GM12872 (cell line): Measurements from ENCODE around the gene GPR142.

ENCODE experiments used
- TF ChIP-seq, protein P1 (sequence below): IDR thresholded peaks from 3 replicates; pipeline ENCODE4 v1.5.1; 2011; ENCODE audit warnings: low read depth, mild to moderate bottlenecking, low read length, moderate library complexity; ENCODE audit not compliant: insufficient read depth

GPR142 gene

DNA sequence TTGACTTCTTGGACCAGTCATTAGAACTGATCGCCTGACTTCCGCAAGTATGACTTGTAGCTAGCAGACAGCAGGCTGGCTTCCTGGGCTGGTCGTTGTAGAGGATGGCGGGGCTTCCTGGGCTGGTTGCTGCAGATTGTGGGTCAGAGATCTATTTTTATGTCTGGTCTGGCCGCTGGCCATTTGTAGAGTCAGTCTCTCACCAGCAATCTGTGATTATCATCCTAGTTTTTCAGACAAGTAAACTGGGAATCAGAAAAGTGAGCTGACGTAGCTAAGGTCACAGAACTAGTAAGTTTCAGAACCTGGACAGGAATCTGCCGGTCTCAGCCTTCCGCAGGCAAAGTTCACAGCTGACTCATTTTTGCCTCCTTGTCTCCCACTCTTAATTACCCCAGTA is 19.1 kb downstream of the GPR142 start:
- TF ChIP-seq, protein P1, sequence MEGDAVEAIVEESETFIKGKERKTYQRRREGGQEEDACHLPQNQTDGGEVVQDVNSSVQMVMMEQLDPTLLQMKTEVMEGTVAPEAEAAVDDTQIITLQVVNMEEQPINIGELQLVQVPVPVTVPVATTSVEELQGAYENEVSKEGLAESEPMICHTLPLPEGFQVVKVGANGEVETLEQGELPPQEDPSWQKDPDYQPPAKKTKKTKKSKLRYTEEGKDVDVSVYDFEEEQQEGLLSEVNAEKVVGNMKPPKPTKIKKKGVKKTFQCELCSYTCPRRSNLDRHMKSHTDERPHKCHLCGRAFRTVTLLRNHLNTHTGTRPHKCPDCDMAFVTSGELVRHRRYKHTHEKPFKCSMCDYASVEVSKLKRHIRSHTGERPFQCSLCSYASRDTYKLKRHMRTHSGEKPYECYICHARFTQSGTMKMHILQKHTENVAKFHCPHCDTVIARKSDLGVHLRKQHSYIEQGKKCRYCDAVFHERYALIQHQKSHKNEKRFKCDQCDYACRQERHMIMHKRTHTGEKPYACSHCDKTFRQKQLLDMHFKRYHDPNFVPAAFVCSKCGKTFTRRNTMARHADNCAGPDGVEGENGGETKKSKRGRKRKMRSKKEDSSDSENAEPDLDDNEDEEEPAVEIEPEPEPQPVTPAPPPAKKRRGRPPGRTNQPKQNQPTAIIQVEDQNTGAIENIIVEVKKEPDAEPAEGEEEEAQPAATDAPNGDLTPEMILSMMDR: no peak

DNA sequence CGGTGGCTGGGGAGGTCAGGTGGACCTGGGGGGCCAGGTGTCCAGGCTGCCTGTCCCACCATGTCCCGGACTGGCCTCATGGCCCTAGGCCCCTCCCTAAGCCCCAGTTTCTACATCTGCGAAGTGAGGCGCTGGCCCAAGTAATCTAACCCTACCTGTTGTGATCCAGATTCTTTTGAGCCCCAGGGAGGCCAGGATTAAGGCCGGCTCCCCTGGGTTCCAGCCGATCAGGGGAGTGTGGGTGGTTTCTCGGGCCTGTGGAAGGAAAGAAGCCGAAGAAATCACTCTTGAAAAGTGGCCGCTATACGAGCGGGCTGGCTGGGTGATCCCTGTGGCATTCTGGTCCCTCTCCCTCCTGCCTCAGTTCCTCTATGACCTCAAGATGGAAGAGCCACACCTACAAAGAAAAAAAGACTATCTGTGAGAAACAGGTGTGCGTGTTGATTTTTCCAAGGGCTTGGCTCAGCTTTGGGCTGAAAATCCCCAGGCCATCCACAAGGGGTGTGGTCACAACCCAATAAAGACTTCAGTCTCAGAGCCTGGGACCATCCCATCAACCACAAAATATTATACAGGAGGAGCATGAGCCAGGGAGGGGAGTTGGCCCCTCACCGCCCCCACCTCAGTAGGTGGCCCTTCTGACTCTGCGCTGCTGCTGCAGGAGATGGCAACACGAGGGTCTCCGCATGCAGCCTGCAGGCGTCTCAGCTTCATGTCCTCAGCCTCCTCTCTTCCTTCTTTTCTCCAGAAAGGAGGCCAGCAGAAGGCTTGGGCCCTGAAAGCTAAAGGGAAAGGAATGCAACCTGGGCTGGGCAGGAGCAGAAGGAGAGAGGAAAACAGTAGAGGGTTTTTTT is 20.3 kb downstream of the GPR142 start:
- TF ChIP-seq, protein P1: no peak

DNA sequence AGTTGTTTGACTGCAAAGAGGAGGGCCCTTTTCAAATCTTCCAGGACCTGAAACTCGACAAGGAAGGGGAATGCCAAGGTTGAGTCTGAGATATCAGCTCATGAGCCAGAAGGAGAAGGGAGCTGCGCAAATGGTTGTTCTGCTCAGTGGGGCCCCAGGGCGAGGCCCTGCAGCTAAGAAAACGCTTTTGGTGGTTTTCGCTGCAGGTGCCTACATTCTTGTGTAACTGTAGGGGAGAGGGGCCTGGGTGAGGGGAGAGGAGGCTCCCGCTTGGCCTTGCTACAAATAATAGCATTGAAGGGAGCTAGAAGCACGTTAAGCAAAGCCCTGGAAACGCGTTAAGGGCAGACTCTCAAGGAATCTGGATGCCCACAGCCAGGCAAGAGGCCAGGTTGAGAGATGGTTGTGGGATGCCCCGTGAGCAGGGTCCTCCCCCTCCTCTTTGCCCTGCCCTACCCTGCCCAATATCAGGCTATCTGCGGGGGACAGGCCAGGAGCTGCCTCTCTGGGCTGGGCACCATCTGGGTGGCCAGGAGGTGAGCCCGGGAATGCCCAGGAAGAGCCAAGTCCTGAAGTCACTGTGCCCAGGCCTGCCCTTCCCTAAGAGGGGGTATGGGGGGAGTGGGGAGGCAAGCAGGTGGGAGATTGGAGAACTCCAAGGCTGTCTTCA is 21.9 kb downstream of the GPR142 start:
- TF ChIP-seq, protein P1: no peak

DNA sequence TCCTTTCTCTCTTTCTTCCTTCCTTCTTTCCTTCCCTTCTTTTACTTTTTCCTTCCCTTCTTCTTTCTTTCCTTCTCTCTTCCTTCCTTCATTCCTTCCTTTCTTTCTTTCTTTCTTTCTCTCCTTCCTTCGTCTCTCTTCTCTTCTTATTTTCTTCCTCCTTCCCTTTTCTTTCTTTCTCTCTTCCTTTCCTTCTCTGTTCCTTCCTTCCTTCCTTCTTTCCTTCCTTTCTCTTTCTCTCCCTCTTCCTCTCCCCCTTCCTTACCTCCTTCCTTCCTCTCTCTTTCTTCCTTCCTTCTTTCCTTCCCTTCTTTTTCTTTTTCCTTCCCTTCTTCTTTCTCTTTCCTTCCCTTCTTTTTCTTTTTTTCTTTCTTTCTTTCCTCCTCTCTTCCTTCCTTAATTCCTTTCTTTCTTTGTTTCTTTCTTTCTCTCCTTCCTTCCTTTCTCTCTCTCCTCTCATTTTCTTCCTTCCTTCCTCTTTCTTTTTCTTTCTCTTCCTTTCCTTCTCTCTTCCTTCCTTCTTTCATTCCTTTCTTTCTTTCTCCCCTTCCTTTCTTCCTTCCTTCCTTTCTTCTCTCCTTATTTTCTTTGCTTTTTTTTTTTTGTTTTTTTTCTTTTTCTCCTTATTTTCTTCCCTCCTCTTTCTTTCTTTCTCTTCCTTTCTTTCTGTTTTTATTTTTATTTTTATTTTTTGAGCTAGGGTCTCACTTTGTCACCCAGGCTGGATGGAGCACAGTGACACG is 22.8 kb downstream of the GPR142 start:
- TF ChIP-seq, protein P1: no peak

DNA sequence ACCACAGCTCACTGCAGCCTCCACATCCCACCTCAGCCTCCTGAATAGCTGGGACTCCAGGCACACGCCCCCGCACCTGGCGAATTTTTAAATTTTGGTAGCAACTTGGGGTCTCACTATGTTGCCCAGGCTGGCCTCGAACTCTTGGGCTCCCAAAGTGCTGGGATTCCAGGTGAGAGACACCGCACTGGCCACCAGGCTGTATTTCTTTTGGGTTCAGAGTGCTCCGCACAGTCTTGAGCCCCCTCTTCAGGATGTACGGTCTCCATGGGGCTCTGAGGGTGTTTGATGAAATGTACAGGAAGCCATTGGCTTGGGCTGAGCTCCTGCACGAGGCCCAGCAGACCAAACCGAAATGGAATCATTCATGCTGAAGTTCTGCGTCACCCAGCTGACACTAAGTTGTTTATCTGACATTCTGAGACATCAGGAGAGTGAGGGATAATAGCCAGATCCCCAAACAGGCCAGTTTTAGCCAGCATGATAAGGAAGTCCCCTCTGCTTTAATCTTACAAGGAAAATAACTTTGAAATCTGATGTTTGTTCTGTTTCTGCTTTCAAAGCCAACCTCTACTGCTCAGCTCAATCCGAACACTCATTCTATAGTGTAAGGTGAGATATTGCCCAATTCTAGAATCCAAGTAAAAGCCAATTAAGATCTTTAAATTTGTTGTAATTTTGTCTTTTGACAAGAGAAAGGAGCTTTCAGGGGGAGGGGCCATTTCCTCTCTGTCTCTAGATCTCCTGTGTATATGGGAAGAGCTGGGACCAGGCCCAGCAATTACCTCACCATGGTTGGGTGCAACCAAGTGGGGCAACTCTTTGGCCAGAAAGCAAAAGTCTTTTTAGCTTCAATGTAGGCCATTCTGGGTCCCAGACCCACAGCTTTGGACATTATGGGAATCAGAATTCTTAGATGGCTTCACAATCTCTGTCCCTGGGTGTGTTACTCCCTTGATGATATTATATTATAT is 23.7 kb downstream of the GPR142 start:
- TF ChIP-seq, protein P1: no peak

DNA sequence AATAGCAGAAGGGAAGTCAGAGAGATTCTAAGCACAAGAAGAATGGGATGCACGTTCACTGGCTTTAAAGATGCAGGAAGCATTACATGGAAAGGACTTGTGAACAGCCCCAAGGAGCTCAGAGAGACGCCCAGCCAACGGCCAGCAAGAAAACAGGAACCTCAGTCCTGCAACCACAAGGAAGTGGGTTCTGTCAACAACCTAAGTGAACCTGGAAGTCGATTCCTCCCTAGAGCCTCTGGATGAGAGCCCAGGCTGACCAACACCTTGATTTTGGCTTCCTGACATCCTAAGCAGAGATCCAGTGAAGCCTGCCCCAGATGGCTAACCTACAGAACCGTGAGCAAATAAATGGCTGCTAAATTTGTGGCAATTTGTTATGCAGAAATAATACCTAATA is 24.5 kb downstream of the GPR142 start:
- TF ChIP-seq, protein P1: no peak
